SK-N-SH (cell line): ENCODE data around the gene PRSS38. TPM values are rescaled to one million over a fixed set of nuclear protein-coding genes. Genes with fewer than 3 reads are reported as not detected.

Source experiments
- CTCF ChIA-PET: fragments of 300-600, 350-600 bp; formaldehyde crosslinking; extraction: SDS; loops from one replicate; lab custom pipeline; 2021; lab: Yijun Ruan, JAX
- POLR2A ChIA-PET: fragments of 350-600 bp; sonication (Branson Sonifier 250); formaldehyde crosslinking; extraction: SDS; loops from one replicate; lab custom pipeline; 2020; ENCODE audit warnings: antibody characterized with exemption, inconsistent platforms; lab: Yijun Ruan, JAX
- DNase-seq: peaks from one replicate; pipeline ENCODE4 v3.0.0; 2012
- H2AFZ ChIP-seq: fragments of 200-600 bp; sonication (generic); 2 replicates; pipeline ENCODE4 v1.8.1; 2016; ENCODE audit warnings: antibody characterized with exemption, mild to moderate bottlenecking, low read depth
- H3F3A ChIP-seq: fragments of 200-600 bp; sonication (generic); replicated peaks from 2 replicates; pipeline ENCODE3; 2016; ENCODE audit warnings: antibody characterized with exemption, mild to moderate bottlenecking; ENCODE audit not compliant: insufficient read depth
- H3K27ac ChIP-seq, 2 experiments: fragments of 200-500 bp in 1 of 2; fragments of 200-600 bp in 1 of 2; sonication (Bioruptor generic) in 1 of 2; sonication (generic), shearing (Covaris generic) in 1 of 2; 2 replicates each; pipeline versions ENCODE4 v1.5.1 to v1.6.1; 2014 to 2016; ENCODE audit warnings: low read depth in 2 of 2, inconsistent platforms in 1 of 2, low read length in 1 of 2, mild to moderate bottlenecking in 1 of 2, mixed read lengths in 1 of 2
- H3K27me3 ChIP-seq: fragments of 200-600 bp; sonication (generic), shearing (Covaris generic); 2 replicates; pipeline ENCODE4 v1.6.1; 2016; ENCODE audit warnings: mixed run types; ENCODE audit not compliant: insufficient read depth
- H3K36me3 ChIP-seq, 2 experiments: fragments of 200-500 bp in 1 of 2; fragments of 200-600 bp in 1 of 2; sonication (Bioruptor generic) in 1 of 2; sonication (generic) in 1 of 2; replicated peaks in 1 of 2; 2 replicates each; pipeline versions ENCODE3 to v1.5.1; 2014 to 2016; ENCODE audit warnings: low read length in 1 of 2, mild to moderate bottlenecking in 1 of 2; ENCODE audit not compliant: insufficient read depth in 2 of 2, control insufficient read depth in 1 of 2
- H3K4me1 ChIP-seq, 2 experiments: fragments of 200-500 bp in 1 of 2; fragments of 200-600 bp in 1 of 2; sonication (Bioruptor generic) in 1 of 2; sonication (generic), shearing (Covaris generic) in 1 of 2; 2 replicates each; pipeline versions ENCODE4 v1.5.1 to v1.6.1; 2014 to 2016; ENCODE audit warnings: low read depth in 1 of 2, low read length in 1 of 2, mixed run types in 1 of 2; ENCODE audit not compliant: insufficient read depth in 2 of 2, control insufficient read depth in 1 of 2
- H3K4me2 ChIP-seq: fragments of 200-600 bp; sonication (generic), shearing (Covaris generic); 2 replicates; pipeline ENCODE4 v1.6.1; 2017; ENCODE audit warnings: mixed run types
- H3K4me3 ChIP-seq, 2 experiments: fragments of 200-500 bp in 1 of 2; fragments of 200-600 bp in 1 of 2; sonication (Bioruptor generic) in 1 of 2; sonication (generic), shearing (Covaris generic) in 1 of 2; 2 replicates each; pipeline versions ENCODE4 v1.5.1 to v1.8.1; 2014 to 2016; ENCODE audit warnings: low read depth in 2 of 2, inconsistent platforms in 1 of 2, low read length in 1 of 2, mild to moderate bottlenecking in 1 of 2, mixed read lengths in 1 of 2, moderate library complexity in 1 of 2
- H3K79me2 ChIP-seq: fragments of 200-600 bp; sonication (generic); 2 replicates; pipeline ENCODE4 v1.8.1; 2017; ENCODE audit warnings: mild to moderate bottlenecking; ENCODE audit not compliant: insufficient read depth
- H3K9ac ChIP-seq: fragments of 200-600 bp; sonication (generic); 2 replicates; pipeline ENCODE4 v1.6.1; 2017; ENCODE audit warnings: mixed run types
- H3K9me2 ChIP-seq: fragments of 200-600 bp; sonication (generic); 2 replicates; pipeline ENCODE4 v1.6.1; 2017; ENCODE audit warnings: mixed run types
- H3K9me3 ChIP-seq: fragments of 200-600 bp; sonication (generic); 2 replicates; pipeline ENCODE4 v1.6.1; 2017; ENCODE audit warnings: mixed run types, mild to moderate bottlenecking, moderate library complexity
- H4K20me1 ChIP-seq: fragments of 200-600 bp; sonication (generic); 2 replicates; pipeline ENCODE4 v1.6.1; 2017; ENCODE audit warnings: mild to moderate bottlenecking, mixed run types; ENCODE audit not compliant: insufficient read depth
- CHD2 ChIP-seq: fragments of 150-350 bp; IDR thresholded peaks from 2 replicates; pipeline ENCODE4 v1.6.1; 2018; ENCODE audit warnings: low read length; ENCODE audit not compliant: partially characterized antibody
- EP300 ChIP-seq, 2 experiments: IDR thresholded peaks; 2 replicates each; pipeline versions ENCODE4 v1.4.0 to v1.6.1; 2012; ENCODE audit warnings: borderline replicate concordance in 1 of 2, low read depth in 1 of 2, low read length in 1 of 2
- EZH2phosphoT487 ChIP-seq: fragments of 200-600 bp; sonication (generic); IDR thresholded peaks from 2 replicates; pipeline ENCODE4 v1.6.1; 2017; ENCODE audit warnings: low read depth, mixed run types, mild to moderate bottlenecking, antibody characterized with exemption, moderate library complexity, borderline replicate concordance
- FOSL2 ChIP-seq: IDR thresholded peaks from 2 replicates; pipeline ENCODE4 v1.4.0; 2012; ENCODE audit warnings: low read depth, mild to moderate bottlenecking, moderate library complexity, borderline replicate concordance
- GABPA ChIP-seq: IDR thresholded peaks from 2 replicates; pipeline ENCODE4 v1.4.0; 2012; ENCODE audit warnings: low read depth, mild to moderate bottlenecking
- MEF2A ChIP-seq: IDR thresholded peaks from 2 replicates; pipeline ENCODE4 v1.4.0; 2012; ENCODE audit warnings: low read depth, borderline replicate concordance
- NRF1 ChIP-seq: IDR thresholded peaks from 2 replicates; pipeline ENCODE4 v1.6.1; 2012; ENCODE audit warnings: low read depth, mild to moderate bottlenecking, low read length
- PBX3 ChIP-seq: IDR thresholded peaks from 2 replicates; pipeline ENCODE4; 2012
- RCOR1 ChIP-seq: fragments of 150-350 bp; IDR thresholded peaks from 2 replicates; pipeline ENCODE4 v1.6.1; 2017; ENCODE audit warnings: antibody characterized with exemption, low read length
- RXRA ChIP-seq: IDR thresholded peaks from 2 replicates; pipeline ENCODE4 v1.4.0; 2012; ENCODE audit warnings: low read depth, mild to moderate bottlenecking, borderline replicate concordance
- TCF12 ChIP-seq: IDR thresholded peaks from 2 replicates; pipeline ENCODE4 v1.4.0; 2012
- YY1 ChIP-seq: IDR thresholded peaks from 2 replicates; pipeline ENCODE4 v1.4.0; 2012; ENCODE audit warnings: low read depth, mild to moderate bottlenecking
- WGBS: methylation state at CpG from one replicate; pipeline ENCODE4 v1.1.6; 2017; ENCODE audit warnings: low lambda C conversion rate; 5-methylcytosine and 5-hydroxymethylcytosine counted together
- polyA plus RNA-seq, 3 experiments: library from polyadenylated mRNA; depleted of rRNA; stranded (reverse); fragments of >200 nt; gene quantifications; 2 replicates each; pipeline ENCODE4 v1.2.3, GENCODE V29; 2012
- TF ChIP-seq, protein P1 (sequence below): IDR thresholded peaks from 2 replicates; pipeline ENCODE4 v1.4.0; 2012; ENCODE audit warnings: low read depth
- TF ChIP-seq, protein P2 (sequence below): IDR thresholded peaks from 2 replicates; pipeline ENCODE4 v1.6.1; 2012; ENCODE audit warnings: mild to moderate bottlenecking, low read depth, low read length, moderate library complexity

Gene PRSS38
- polyA plus RNA-seq, 1 of the 3 experiments (the other 2 are of a cell fraction): not detected

- WGBS: 100% methylated on average over 2 of the region's 10 CpGs
- DNase-seq: no peak
- peaks cover 0 to 23% of the 10 kb centered on the region in 2 experiments for H3K36me3 ChIP-seq
- H3K9me3 ChIP-seq: no peaks in the 10 kb centered on the region
- peak overlapping the region; percentile 57 for H3K4me2 ChIP-seq
- H3K9ac ChIP-seq: no peak overlapping the region
- no peak overlapping the region for H3K4me3 ChIP-seq
- TF ChIP-seq YY1 (no peak), RXRA (no peak), RCOR1 (no peak), TCF12 (no peak), GABPA (no peak), EZH2phosphoT487 (no peak), NRF1 (no peak)
- TF ChIP-seq, all 33 proteins: peak for 0
- H3K27me3 ChIP-seq: no peaks in the 10 kb centered on the region
- ChIA-PET POLR2A (interaction anchor here (1.1 kb wide), 1 partner anchor 12 kb away, joined by 3 read pairs; no protein-coding TSS in a partner anchor), CTCF (interaction anchor here (1.7 to 4.1 kb wide), 2 partner anchors 12 to 169 kb away, joined by 5 to 29 read pairs; no protein-coding TSS in a partner anchor)
- H2AFZ ChIP-seq: no peak overlapping the region
- no peaks in the 10 kb centered on the region for H4K20me1 ChIP-seq
- H3K79me2 ChIP-seq: no peaks in the 10 kb centered on the region
- peaks cover 3 to 16% of the 10 kb centered on the region in 2 experiments; a peak in 3 of 4 replicates for H3K4me1 ChIP-seq
- H3K9me2 ChIP-seq: no peaks in the 10 kb centered on the region
- peak overlapping the region in 1 of 2 experiments; percentile 61; a peak in 2 of 4 replicates for H3K27ac ChIP-seq
- peaks cover 20% of the 10 kb centered on the region for H3F3A ChIP-seq
These were observed 39.6 kb upstream of the PRSS38 start for GRCh38 chr1:227775841-227776240.

- no peak overlapping the region for H3K9ac ChIP-seq
- CTCF ChIA-PET: interaction anchor here (1.7 kb wide), 1 partner anchor 169 kb away, joined by 5 read pairs; no protein-coding TSS in a partner anchor
These were observed 39.1 kb upstream of the PRSS38 start for GRCh38 chr1:227776331-227776771.

More at GRCh38 chr1:227776331-227776771, 39.1 kb upstream of the PRSS38 start:
- Histone ChIP-seq H3K4me2 (peak overlapping the region; percentile 57), H3K4me3 (no peak overlapping the region), H3K27me3 (no peaks in the 10 kb centered on the region), H3K4me1 (peaks cover 3 to 16% of the 10 kb centered on the region in 2 experiments; a peak in 3 of 4 replicates), H3K9me2 (no peaks in the 10 kb centered on the region), H3K79me2 (no peaks in the 10 kb centered on the region), H3K36me3 (peaks cover 0 to 22% of the 10 kb centered on the region in 2 experiments), H3K9me3 (no peaks in the 10 kb centered on the region), H3K27ac (peak overlapping the region in 1 of 2 experiments; percentile 61; a peak in 2 of 4 replicates), H4K20me1 (no peaks in the 10 kb centered on the region), H2AFZ (no peak overlapping the region), H3F3A (peaks cover 20% of the 10 kb centered on the region)
- WGBS: 55% methylated on average over 7 of the region's 7 CpGs
- POLR2A ChIA-PET: interaction anchor here (1.1 kb wide), 1 partner anchor 11 kb away, joined by 3 read pairs; no protein-coding TSS in a partner anchor
- no peak for DNase-seq
- peak; percentile 42; the same call in 1 of the 2 replicates for TF ChIP-seq TCF12
- TF ChIP-seq PBX3: peak; percentile 31; the same call in 1 of the 2 replicates
- TF ChIP-seq, protein P1, sequence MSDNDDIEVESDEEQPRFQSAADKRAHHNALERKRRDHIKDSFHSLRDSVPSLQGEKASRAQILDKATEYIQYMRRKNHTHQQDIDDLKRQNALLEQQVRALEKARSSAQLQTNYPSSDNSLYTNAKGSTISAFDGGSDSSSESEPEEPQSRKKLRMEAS: peak; percentile 38; the same call in 1 of the 2 replicates
- TF ChIP-seq, protein P2, sequence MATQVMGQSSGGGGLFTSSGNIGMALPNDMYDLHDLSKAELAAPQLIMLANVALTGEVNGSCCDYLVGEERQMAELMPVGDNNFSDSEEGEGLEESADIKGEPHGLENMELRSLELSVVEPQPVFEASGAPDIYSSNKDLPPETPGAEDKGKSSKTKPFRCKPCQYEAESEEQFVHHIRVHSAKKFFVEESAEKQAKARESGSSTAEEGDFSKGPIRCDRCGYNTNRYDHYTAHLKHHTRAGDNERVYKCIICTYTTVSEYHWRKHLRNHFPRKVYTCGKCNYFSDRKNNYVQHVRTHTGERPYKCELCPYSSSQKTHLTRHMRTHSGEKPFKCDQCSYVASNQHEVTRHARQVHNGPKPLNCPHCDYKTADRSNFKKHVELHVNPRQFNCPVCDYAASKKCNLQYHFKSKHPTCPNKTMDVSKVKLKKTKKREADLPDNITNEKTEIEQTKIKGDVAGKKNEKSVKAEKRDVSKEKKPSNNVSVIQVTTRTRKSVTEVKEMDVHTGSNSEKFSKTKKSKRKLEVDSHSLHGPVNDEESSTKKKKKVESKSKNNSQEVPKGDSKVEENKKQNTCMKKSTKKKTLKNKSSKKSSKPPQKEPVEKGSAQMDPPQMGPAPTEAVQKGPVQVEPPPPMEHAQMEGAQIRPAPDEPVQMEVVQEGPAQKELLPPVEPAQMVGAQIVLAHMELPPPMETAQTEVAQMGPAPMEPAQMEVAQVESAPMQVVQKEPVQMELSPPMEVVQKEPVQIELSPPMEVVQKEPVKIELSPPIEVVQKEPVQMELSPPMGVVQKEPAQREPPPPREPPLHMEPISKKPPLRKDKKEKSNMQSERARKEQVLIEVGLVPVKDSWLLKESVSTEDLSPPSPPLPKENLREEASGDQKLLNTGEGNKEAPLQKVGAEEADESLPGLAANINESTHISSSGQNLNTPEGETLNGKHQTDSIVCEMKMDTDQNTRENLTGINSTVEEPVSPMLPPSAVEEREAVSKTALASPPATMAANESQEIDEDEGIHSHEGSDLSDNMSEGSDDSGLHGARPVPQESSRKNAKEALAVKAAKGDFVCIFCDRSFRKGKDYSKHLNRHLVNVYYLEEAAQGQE: no peak
- TF ChIP-seq EP300 (IDR thresholded peaks at IDR 0.05; ENCODE audit: borderline replicate concordance in 1 of 2, low read depth in 1 of 2, low read length in 1 of 2): peak in 1 of 2 experiments; percentile 13; a peak in 1 of 4 replicates
- TF ChIP-seq RXRA: no peak
- TF ChIP-seq CHD2: no peak
- TF ChIP-seq MEF2A: no peak
- peak; percentile 46; the same call in 1 of the 2 replicates for TF ChIP-seq FOSL2
